ENCODE data around the gene FXYD3.

GRCh38 chr19:35166100-35167063, 50.8 kb downstream of the FXYD3 start:
- TF ChIP-seq CTCF (IDR thresholded peaks at IDR 0.05; ENCODE audit: poor library complexity, severe bottlenecking), result no peak
- TF ChIP-seq EZH2 (IDR thresholded peaks at IDR 0.05; ENCODE audit: borderline replicate concordance, insufficient read depth, low read length, poor library complexity, severe bottlenecking), result no peak
- no peak for TF ChIP-seq EP300 (conservative IDR thresholded peaks at IDR 0.05; ENCODE audit: poor library complexity, severe bottlenecking)
- TF ChIP-seq, protein P1, sequence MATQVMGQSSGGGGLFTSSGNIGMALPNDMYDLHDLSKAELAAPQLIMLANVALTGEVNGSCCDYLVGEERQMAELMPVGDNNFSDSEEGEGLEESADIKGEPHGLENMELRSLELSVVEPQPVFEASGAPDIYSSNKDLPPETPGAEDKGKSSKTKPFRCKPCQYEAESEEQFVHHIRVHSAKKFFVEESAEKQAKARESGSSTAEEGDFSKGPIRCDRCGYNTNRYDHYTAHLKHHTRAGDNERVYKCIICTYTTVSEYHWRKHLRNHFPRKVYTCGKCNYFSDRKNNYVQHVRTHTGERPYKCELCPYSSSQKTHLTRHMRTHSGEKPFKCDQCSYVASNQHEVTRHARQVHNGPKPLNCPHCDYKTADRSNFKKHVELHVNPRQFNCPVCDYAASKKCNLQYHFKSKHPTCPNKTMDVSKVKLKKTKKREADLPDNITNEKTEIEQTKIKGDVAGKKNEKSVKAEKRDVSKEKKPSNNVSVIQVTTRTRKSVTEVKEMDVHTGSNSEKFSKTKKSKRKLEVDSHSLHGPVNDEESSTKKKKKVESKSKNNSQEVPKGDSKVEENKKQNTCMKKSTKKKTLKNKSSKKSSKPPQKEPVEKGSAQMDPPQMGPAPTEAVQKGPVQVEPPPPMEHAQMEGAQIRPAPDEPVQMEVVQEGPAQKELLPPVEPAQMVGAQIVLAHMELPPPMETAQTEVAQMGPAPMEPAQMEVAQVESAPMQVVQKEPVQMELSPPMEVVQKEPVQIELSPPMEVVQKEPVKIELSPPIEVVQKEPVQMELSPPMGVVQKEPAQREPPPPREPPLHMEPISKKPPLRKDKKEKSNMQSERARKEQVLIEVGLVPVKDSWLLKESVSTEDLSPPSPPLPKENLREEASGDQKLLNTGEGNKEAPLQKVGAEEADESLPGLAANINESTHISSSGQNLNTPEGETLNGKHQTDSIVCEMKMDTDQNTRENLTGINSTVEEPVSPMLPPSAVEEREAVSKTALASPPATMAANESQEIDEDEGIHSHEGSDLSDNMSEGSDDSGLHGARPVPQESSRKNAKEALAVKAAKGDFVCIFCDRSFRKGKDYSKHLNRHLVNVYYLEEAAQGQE (IDR thresholded peaks at IDR 0.05; ENCODE audit: borderline replicate concordance), result no peak
- no peak for TF ChIP-seq RAD21 (conservative IDR thresholded peaks at IDR 0.05)
- TF ChIP-seq POLR2AphosphoS5 (IDR thresholded peaks at IDR 0.05), result no peak
- TF ChIP-seq TAF1 (IDR thresholded peaks at IDR 0.05; ENCODE audit: low read depth), result no peak
- TF ChIP-seq SMC3 (conservative IDR thresholded peaks at IDR 0.05; ENCODE audit: poor library complexity), result no peak
